NCI-H1105 treated with DMSO at 0.1 percent for 48 hours (cell line): ENCODE results near the gene PRKCG.
A peak's percentile ranks its signal among the peaks of the same experiment; 100 is the strongest.

Source experiments
- DNase-seq: peaks from one replicate; lab custom pipeline; 2025; lab: John Stamatoyannopoulos, UW

PRKCG gene

DNA sequence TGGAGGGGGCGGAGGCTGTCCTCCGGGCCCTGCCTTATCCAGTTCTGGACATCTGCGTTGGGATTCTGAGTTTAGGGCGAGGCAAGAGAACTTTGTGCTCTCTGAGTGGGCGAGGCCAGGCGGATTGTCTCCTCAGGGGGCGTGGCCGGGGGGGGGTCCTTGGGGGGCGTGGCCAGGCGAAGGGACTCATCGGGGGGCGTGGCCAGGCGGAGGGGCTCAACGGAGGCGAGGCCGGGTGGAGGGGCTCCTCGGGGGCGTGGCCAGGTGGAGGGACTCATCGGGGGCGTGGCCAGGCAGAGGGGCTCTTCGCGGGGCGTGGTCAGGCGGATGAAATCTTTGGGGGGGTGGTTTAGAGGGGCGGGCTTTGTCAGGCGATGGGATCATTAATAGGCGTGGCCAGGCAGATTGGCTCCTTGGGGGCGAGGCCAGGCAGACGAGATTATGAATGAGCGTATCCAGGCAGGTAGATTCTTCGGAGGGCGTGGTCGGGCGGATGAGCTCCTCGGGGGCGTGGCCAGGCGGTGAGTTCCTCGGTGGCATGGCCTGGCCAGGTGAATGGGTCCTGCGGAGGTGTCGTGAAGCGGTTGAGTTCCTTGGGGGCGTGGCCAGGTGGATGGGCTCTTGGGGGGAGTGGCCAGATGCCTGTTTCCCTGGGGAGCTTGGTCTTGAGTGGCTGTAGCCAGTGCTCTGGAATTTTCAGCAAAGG is 16.8 kb downstream of the PRKCG start:
- no peak for DNase-seq

- no peak for DNase-seq
Observed at GRCh38 chr19:53900191-53900860, 18.3 kb downstream of the PRKCG start.

- no peak for DNase-seq
Observed at GRCh38 chr19:53903055-53903680, 21.2 kb downstream of the PRKCG start.

- DNase-seq = no peak
Observed at GRCh38 chr19:53904909-53905308, 22.9 kb downstream of the PRKCG start.

GRCh38 chr19:53905787-53906186 is 23.8 kb downstream of the PRKCG start:
- DNase-seq = no peak

- no peak for DNase-seq
Observed at GRCh38 chr19:53906211-53907192, 24.5 kb downstream of the PRKCG start.

DNA sequence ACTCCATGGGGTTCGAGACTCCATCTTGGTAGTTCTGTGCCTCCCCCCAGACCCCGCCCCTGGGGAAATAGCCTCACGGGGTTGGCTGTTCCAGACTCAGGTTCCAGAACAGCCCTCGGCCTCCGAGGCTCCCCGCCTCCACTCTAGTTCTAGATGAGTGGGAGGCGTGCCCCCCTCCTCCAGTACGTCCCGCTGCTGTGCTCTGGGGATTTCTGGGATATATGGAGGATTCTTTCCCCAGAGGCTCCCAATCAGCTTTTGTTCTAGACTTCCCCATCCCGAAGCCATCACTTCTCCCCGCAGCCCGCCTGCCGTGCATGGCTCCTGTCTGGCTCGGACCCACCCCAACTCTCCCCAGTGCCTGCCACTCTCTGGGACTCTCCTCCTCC is 25.2 kb downstream of the PRKCG start:
- DNase-seq = no peak

DNA sequence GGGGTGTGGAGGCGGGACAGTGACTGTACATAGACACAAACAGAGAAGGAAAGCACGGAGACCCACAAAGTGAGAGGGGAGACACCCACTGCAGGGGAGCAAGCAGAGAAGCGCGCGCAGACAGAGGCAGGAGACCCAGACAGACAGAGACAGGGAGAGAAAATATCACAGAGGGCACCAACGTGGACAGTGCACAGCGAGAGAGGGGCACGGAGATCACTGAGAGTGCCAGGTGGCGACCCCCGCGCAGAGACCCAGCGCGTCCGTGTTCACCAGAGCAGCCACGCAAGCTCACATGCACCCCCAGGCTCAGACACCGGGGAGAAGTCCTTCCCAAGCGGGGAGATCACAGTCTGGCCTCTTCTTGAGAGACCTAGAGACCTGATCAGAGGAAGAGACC is 25.7 kb downstream of the PRKCG start:
- no peak for DNase-seq

GRCh38 chr19:53908106-53908934 is 26.3 kb downstream of the PRKCG start:
- DNase-seq = peak; percentile 12

DNA sequence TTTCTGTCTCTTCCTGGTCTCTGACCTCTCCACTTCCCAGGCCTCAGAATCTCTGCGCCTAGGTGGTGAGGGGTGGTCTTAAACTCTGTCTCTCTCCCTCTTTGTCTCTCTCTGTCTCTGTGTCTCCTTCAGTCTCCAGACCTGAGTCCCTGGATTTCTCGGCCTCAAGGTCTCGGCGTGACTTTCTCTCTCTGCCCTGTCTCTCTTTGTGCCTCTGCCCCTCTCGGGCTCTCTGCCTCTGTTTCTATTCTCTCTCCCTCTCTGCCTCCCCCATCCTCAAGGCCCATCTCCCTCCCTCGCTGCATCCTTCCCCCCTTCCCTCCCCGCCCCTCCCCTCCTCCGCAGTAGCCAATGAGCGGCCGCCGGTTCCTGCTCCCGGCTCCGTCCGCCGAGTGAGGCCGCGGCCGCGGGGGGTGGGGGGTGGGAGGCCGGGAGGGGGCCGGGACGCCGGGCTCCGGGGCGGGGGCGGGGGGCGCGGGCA is 27.0 kb downstream of the PRKCG start, which contains the start of gene CACNG7:
CACNG7 (plus strand) TSS at position 344 of the 481 bp plus-strand sequence. CDS start 3,554 bp downstream, outside the sequence.
- no peak for DNase-seq

DNA sequence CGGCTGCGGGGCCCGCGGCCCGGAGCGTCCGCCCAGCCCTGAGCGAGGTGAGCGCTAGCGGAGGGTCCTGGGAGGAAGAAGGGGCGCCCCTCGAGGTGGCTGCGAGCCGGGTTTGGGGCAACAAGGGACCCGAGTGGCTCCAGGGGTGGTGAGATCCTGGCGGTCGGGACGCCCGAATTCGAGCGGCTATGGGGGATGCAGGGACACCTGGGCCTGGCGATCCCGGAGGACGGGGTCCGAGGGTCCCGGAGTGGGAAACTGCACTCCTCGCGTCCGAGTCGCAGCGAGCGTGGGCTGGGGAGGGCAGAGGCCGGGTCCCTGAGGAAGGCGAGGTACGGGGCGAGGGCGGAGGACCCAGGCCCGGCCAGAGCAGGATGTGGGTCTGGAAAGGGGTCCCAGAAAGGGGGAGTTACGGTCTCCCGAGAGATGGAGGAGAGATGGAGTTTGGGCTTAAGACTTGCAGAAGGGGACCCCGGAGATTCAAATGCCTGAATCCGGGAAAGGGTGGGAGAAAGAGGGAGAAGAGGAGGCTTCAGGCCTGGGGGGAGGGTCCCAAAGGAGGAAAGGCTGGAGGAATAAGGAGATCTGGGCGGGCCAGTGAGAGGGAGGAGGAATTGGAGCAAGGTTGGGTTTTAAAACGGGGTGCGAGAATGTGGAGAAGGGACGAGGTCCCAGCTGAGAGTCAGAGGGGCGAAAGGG is 27.6 kb downstream of the PRKCG start:
- DNase-seq = no peak

- no peak for DNase-seq
Observed at GRCh38 chr19:53910170-53910518, 28.1 kb downstream of the PRKCG start.

DNA sequence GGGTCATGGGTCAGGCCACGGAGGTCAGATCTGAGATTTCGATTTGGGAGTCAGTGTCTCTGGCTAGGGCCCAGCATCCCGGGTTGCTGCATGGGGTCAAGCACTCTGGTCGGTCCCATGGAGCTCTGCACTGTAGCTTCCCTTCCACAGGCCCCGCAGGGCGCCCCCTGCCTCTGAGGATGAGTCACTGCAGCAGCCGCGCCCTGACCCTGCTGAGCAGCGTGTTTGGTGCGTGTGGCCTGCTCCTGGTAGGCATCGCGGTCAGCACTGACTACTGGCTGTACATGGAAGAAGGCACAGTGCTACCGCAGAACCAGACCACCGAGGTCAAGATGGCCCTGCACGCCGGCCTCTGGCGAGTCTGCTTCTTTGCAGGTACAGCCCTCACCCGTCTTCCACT is 30.7 kb downstream of the PRKCG start:
- no peak for DNase-seq

DNA sequence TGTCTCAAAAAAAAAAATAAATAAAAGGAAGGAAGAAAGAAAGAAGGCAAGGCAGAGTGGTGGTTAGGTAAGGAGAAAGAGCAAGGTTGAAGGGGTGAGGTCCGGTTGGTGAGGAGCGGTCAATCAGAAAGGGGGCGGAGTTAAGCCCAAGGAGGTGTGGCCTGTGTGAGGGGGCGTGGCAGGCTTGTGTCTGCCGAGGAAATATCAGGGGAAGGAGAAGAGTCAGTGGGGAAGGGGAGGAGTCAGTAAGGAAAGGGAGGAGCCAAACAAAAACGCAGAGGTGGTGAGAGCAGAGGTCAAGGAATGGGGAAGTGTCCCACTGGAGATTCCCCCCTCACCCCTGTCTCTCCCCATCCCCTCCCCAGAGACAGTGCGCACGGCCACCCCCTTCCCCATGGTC is 33.0 kb downstream of the PRKCG start:
- no peak for DNase-seq

GRCh38 chr19:53916004-53916403 is 34.0 kb downstream of the PRKCG start:
- no peak for DNase-seq

DNA sequence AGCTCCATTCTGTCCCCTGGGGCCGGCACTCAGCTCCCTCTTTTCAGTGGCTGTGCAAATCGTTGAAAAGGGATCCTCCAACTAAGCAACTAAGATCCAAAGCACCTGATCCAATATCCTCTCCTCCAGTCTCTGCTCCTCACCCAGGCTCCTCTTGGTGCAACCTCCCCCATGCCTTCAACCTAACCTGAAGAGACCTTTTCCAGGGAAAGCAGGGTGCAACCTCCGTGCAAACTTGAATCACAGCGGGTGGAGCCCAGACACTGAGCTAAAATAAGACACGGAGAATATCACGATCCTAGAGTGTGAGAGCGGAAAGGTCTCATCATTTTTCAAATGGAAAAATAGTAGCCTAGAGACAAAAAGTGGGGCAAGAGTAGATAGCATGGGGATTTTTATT is 35.4 kb downstream of the PRKCG start:
- no peak for DNase-seq

DNA sequence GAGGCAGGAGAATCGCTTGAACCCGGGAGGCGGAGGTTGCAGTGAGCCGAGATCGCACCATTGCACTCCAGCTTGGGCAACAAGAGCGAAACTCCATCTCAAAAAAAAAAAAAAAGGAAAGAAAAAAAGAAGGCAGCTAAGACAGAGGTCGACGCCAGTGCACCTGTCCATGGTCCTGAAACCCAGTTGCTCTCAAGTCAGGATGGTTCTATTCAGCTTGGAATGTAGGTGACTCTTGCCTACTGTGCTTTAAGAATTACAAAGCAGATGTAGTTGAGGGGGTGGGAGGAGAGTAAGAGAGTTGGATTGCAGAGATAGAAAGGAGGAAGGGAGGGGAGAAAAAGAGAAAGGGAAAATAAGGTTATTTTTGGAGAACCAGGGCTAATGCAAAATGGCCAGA is 45.7 kb downstream of the PRKCG start:
- no peak for DNase-seq

- DNase-seq = no peak
Observed at GRCh38 chr19:53936029-53936428, 54.0 kb downstream of the PRKCG start.

DNA sequence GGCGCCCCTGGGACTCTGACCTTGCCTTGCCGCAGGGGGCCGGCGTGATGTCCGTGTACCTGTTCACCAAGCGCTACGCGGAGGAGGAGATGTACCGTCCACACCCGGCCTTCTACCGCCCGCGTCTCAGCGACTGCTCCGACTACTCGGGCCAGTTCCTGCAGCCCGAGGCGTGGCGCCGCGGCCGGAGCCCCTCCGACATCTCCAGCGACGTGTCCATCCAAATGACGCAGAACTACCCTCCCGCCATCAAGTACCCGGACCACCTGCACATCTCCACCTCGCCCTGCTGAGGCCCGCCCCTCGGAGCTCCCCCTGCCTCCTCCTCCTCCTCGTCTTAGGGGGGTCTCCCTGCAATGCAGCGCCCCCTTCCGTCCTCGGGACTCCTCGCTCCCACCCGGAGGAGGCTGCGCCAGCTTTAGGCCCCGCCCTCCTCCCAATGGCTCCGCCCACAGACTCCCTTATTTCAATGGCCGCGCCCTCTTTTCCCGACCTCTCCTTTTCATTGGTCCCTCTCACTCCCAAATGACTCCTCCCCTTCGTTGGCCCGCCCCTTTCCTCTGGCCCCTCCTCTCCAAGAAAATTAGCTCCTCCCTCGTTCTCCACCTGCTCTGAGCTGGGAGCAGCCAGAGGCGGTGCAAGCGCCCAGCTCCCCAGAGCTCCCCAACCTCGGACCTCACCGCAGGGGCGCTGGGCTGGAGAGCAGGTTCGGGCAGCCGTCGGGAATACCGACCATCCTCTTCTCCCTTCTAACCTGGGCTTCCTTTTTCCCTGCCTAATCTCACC is 60.2 kb downstream of the PRKCG start:
- no peak for DNase-seq

GRCh38 chr19:53944416-53944815 is 62.4 kb downstream of the PRKCG start:
- no peak for DNase-seq
